22Rv1 (cell line): Measurements from ENCODE around the gene NR5A1.

ENCODE experiments used
- H3K27ac ChIP-seq: fragments of 450-650 bp; 2 replicates; pipeline ENCODE4 v1.5.1; 2017
- CTCF ChIP-seq: fragments of 450-650 bp; IDR thresholded peaks from 2 replicates; pipeline ENCODE4 v1.5.1; 2017; ENCODE audit warnings: mild to moderate bottlenecking
- ZFX ChIP-seq: fragments of 450-650 bp; IDR thresholded peaks from 2 replicates; pipeline ENCODE4 v1.6.1; 2017; ENCODE audit warnings: antibody characterized with exemption, borderline replicate concordance

Gene NR5A1

DNA sequence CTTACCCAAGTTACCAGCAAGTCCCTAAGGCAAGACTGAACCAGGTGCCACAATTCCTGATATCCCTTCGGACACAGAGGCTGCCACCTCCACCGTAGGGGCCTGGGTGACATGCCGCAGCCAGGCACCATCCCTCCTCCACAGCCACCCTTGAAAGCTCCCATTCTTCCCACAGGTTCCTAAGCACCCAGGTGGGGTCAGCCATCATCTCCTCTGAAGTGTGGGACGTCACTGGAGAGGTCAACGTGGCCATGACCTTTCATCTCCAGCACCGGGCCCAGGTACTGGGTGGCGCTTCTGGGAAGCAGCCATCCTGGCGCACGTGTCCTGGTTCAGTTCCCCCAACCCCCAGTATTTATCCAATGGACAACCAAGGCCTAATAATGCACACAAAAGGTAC, 48.8 kb downstream of the NR5A1 start:
- H3K27ac ChIP-seq = no peak overlapping the region
- TF ChIP-seq ZFX = no peak
- no peak for TF ChIP-seq CTCF

DNA sequence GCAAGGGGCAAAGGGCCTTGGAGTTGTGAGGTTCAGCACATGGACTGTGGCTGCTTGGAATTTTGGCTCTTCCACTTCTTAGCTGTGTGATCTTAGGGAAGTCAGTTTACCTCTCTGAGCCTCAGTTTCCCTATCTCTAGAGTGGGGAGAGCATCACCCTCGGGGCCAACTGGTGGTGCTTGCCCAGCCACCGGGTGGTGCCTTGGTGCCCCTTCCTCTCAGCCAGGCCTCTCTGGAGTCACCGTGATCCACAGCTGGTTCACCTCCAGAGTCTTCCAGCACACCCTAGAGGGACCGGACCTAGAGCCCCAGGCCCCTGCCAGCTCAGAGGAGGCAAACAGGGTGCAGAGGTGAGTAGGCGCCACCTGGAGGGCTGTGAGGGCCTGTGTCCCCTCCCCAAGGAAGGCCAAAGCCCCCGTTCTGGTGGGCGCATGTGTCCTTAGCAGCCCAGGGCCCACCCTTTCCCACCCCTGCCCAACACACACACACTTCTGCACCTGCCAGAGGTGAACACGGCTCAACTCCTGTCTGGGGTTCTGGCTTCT, 49.2 kb downstream of the NR5A1 start:
- H3K27ac ChIP-seq = no peak overlapping the region
- TF ChIP-seq ZFX = no peak
- no peak for TF ChIP-seq CTCF

DNA sequence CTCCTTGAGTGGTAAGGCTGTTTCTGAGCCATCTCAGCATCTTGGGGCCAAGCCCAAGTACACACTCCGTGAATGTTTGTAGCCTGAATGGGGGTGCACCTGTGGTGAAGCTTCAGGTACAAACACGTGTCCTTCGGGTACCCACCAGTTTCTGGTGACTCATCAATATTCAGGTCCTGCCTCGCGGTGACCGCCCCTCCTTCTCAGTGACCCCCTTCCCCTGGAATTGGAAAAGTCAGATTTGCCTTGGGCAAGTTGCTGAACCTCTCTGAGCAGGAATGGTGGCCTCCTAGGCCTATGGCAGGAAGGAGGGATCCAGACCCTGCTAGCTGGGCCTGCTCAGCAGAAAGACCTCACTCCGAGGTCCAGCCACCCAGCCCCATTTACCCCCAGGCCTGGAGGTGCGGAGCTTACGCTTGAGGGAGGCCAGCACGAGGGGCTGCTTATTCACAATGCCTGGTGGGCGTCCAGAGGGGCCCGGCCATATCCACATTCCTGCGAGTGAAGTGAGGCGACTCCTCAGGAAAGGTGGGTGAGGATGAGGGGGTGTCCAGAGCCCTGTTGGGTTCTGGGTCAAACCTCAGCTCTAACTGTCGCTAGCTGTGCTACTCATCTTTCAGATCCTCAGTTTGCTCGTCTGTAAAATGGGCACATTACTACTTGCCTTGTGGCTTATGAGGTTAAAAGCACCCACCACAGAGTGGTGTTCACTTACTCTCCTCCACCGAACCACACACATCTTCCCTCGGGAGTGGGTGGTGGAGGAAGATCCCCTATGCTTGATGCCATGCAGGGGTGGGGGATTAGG, 49.9 kb downstream of the NR5A1 start:
- TF ChIP-seq CTCF (no peak), ZFX (no peak)
- no peak overlapping the region for H3K27ac ChIP-seq

DNA sequence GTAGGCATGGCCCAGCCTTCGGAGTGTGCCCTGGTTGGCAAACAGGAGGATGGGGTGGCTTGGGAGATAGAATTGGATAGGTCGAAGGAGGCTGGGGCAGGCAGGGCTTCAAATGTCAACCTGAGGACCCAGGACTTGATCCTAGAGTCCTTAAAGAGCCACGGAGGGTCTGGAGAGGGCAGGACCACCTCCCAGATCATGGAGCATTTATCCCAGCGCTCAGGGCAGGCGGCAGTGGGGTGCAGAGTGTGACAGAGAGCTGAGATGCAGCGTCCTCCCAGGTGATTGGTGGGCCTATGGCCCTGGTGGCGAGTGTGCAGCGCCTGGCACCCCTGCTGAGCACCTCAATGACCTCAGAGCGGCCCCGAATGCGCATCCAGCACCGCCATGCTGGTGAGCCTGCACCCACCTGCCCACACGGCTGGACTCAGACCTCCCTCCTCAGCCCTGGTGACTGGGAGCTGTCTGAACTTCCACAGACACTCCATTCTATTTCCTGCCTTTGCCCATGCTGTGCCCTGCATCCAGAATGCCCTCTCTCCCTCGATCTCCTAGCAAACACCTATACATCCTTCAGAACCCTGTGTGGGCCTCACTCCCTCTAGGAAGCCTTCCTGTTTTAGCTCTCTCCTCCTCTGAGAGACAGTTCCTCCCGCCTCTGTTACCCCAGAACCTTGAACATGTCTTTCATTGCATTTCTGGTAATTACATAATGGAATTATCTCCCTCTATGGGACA, 50.7 kb downstream of the NR5A1 start:
- no peak overlapping the region for H3K27ac ChIP-seq
- TF ChIP-seq ZFX = no peak

GRCh38 chr9:124455820-124456219, 51.4 kb downstream of the NR5A1 start:
- TF ChIP-seq ZFX (no peak), CTCF (no peak)
- no peak overlapping the region for H3K27ac ChIP-seq

- no peak overlapping the region for H3K27ac ChIP-seq
- TF ChIP-seq ZFX (no peak), CTCF (no peak)
Measured at GRCh38 chr9:124454791-124455443, 52.3 kb downstream of the NR5A1 start.

- H3K27ac ChIP-seq = no peak overlapping the region
- TF ChIP-seq ZFX (no peak), CTCF (no peak)
Measured at GRCh38 chr9:124454296-124454695, 52.9 kb downstream of the NR5A1 start.
